ENCODE measurements around the gene LCE3A.
"Not testable (repeated sequence)": the region's sequence is repeated elsewhere in the genome, so short reads cannot be mapped to it uniquely, and the experiment has no call there.

The LCE3A gene

GRCh38 chr1:152622803-152623202, at the start of gene LCE3A:
Gene LCE3A, minus strand, starts transcription at chr1:152623103. Its CDS starts 0 bp downstream, at chr1:152623103.
- DNase-seq, result no peak

GRCh38 chr1:152667648-152668047, 44.7 kb upstream of the LCE3A start:
- no peak for DNase-seq

- DNase-seq, result not testable (repeated sequence)
Measured at GRCh38 chr1:152666171-152666570, 43.3 kb upstream of the LCE3A start.

GRCh38 chr1:152663098-152663497, 40.2 kb upstream of the LCE3A start, which contains the start of gene LCE2D:
Gene LCE2D, plus strand, starts transcription at chr1:152663380. Its CDS starts 726 bp downstream, at chr1:152664106.
- no peak for DNase-seq

GRCh38 chr1:152658649-152659048, 35.7 kb upstream of the LCE3A start:
- DNase-seq, result no peak

- DNase-seq, result no peak
Measured at GRCh38 chr1:152657677-152658076, 34.8 kb upstream of the LCE3A start.

GRCh38 chr1:152656459-152656858, 33.6 kb upstream of the LCE3A start:
- DNase-seq, result no peak

- DNase-seq, result peak; percentile 37
Measured at GRCh38 chr1:152654110-152654509, 31.2 kb upstream of the LCE3A start.

- DNase-seq, result no peak
Measured at GRCh38 chr1:152646656-152647055, 23.8 kb upstream of the LCE3A start.

GRCh38 chr1:152645146-152645545, 22.2 kb upstream of the LCE3A start:
- no peak for DNase-seq

GRCh38 chr1:152643945-152644344, 21.0 kb upstream of the LCE3A start:
- DNase-seq, result no peak

- DNase-seq, result no peak
Measured at GRCh38 chr1:152640351-152640750, 17.4 kb upstream of the LCE3A start.

GRCh38 chr1:152630596-152630995, 7.7 kb upstream of the LCE3A start:
- DNase-seq, result no peak

GRCh38 chr1:152626744-152627143, 3.8 kb upstream of the LCE3A start:
- DNase-seq, result no peak

GRCh38 chr1:152623203-152623844, 421 bp upstream of the LCE3A start:
- no peak for DNase-seq

GRCh38 chr1:152621993-152622392, 910 bp downstream of the LCE3A start:
- no peak for DNase-seq

- no peak for DNase-seq
Measured at GRCh38 chr1:152613511-152613910, 9.4 kb downstream of the LCE3A start, which contains the start of gene LCE3B. Gene LCE3B, plus strand, starts transcription at chr1:152613811. Its CDS starts 0 bp downstream, at chr1:152613811.

GRCh38 chr1:152599934-152600333, 23.0 kb downstream of the LCE3A start, which contains the start of gene LCE3C:
Gene LCE3C, plus strand, starts transcription at chr1:152600234. Its CDS starts 498 bp downstream, at chr1:152600732.
- no peak for DNase-seq

GRCh38 chr1:152596986-152597385, 25.9 kb downstream of the LCE3A start:
- no peak for DNase-seq

- DNase-seq, result no peak
Measured at GRCh38 chr1:152585586-152585985, 37.3 kb downstream of the LCE3A start.

GRCh38 chr1:152582647-152583046, 40.3 kb downstream of the LCE3A start:
- DNase-seq, result no peak

- no peak for DNase-seq
Measured at GRCh38 chr1:152580433-152580832, 42.5 kb downstream of the LCE3A start, which contains the start of gene LCE3D. Gene LCE3D, minus strand, starts transcription at chr1:152580516. Its CDS starts 580 bp downstream, at chr1:152579936.

GRCh38 chr1:152579526-152579925, 43.4 kb downstream of the LCE3A start:
- not testable (repeated sequence) for DNase-seq

GRCh38 chr1:152577168-152577567, 45.7 kb downstream of the LCE3A start:
- DNase-seq, result no peak

Data from fibroblast of skin of right biceps (primary cell).